ENCODE measurements around the gene GLS2.
"Not testable (repeated sequence)": the region's sequence is repeated elsewhere in the genome, so short reads cannot be mapped to it uniquely, and the experiment has no call there.

- TF ChIP-seq JUN (CRISPR knock-in tag; IDR thresholded peaks at IDR 0.05); CTCF (IDR thresholded peaks at IDR 0.05); ZNF425 (CRISPR knock-in tag; conservative IDR thresholded peaks at IDR 0.05); ZNF263 (CRISPR knock-in tag; IDR thresholded peaks at IDR 0.05; ENCODE audit: low read depth); TEAD4 (CRISPR knock-in tag; IDR thresholded peaks at IDR 0.05); ATF6 (CRISPR knock-in tag; IDR thresholded peaks at IDR 0.05); CBFB (CRISPR knock-in tag; IDR thresholded peaks at IDR 0.05; ENCODE audit: low read depth); MLX (CRISPR knock-in tag; IDR thresholded peaks at IDR 0.05); CREM (CRISPR knock-in tag; IDR thresholded peaks at IDR 0.05); USF1 (CRISPR knock-in tag; IDR thresholded peaks at IDR 0.05); MAX (CRISPR knock-in tag; IDR thresholded peaks at IDR 0.05); IRF2 (CRISPR knock-in tag; IDR thresholded peaks at IDR 0.05; ENCODE audit: borderline replicate concordance, low read depth): not testable (repeated sequence)
Observed at GRCh38 chr12:56494106-56494415, 6.1 kb upstream of the GLS2 start.
